Nephron progenitor cell (in vitro differentiated cells): ENCODE data around the gene ALX4.

Experiments
- DNase-seq: peaks from one replicate; pipeline ENCODE4 v3.0.0; 2021
- H3K27ac Mint-ChIP-seq: 2 replicates; pipeline ENCODE4 v1.8.0; 2021; ENCODE audit warnings: mild to moderate bottlenecking, moderate library complexity, mixed read lengths
- H3K27me3 Mint-ChIP-seq: 2 replicates; pipeline ENCODE4 v1.8.0; 2021; ENCODE audit warnings: mild to moderate bottlenecking, low read depth, mixed read lengths; ENCODE audit not compliant: poor library complexity
- H3K36me3 Mint-ChIP-seq: 2 replicates; pipeline ENCODE4 v1.8.0; 2021; ENCODE audit warnings: low read depth, mixed read lengths
- H3K4me1 Mint-ChIP-seq: 2 replicates; pipeline ENCODE4 v1.8.0; 2021; ENCODE audit warnings: mixed read lengths
- H3K4me3 Mint-ChIP-seq: 2 replicates; pipeline ENCODE4 v1.8.0; 2021; ENCODE audit warnings: mild to moderate bottlenecking, moderate library complexity, mixed read lengths
- H3K9me3 Mint-ChIP-seq: 2 replicates; pipeline ENCODE4 v1.8.0; 2021; ENCODE audit warnings: mild to moderate bottlenecking, moderate library complexity, mixed read lengths
- TF ChIP-seq, protein P1 (sequence below): fragments of 200-600 bp; sonication (generic); IDR thresholded peaks from 2 replicates; pipeline ENCODE4 v1.5.0; 2021; ENCODE audit warnings: antibody characterized with exemption

The ALX4 gene

DNA sequence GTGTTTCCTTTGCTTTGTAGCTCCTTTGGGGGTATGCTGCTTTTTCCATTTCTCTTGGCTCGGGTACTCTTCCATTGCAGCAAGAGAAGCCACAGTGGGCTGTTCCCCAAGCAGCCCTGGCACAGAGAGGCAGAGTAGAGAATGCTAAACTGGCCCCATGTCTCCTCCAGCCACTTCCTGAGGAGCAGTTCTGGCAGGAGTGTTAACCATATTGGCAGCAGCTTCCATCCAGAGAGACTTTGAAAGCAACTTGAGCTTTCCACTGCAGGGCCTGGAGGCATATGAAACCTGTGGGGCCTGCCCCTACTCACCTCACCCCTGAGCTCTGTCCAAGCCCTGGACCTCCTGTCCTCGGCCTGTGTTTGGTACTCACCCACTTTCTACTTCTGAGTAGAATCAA lies 61.8 kb downstream of the ALX4 start:
- no peak for DNase-seq
- Mint-ChIP-seq H3K4me3 (no peak overlapping the region), H3K36me3 (peaks cover 68% of the 10 kb centered on the region), H3K27me3 (peaks cover 11% of the 10 kb centered on the region), H3K4me1 (peaks cover 18% of the 10 kb centered on the region), H3K27ac (no peak overlapping the region), H3K9me3 (peaks cover 23% of the 10 kb centered on the region)
- TF ChIP-seq, protein P1, sequence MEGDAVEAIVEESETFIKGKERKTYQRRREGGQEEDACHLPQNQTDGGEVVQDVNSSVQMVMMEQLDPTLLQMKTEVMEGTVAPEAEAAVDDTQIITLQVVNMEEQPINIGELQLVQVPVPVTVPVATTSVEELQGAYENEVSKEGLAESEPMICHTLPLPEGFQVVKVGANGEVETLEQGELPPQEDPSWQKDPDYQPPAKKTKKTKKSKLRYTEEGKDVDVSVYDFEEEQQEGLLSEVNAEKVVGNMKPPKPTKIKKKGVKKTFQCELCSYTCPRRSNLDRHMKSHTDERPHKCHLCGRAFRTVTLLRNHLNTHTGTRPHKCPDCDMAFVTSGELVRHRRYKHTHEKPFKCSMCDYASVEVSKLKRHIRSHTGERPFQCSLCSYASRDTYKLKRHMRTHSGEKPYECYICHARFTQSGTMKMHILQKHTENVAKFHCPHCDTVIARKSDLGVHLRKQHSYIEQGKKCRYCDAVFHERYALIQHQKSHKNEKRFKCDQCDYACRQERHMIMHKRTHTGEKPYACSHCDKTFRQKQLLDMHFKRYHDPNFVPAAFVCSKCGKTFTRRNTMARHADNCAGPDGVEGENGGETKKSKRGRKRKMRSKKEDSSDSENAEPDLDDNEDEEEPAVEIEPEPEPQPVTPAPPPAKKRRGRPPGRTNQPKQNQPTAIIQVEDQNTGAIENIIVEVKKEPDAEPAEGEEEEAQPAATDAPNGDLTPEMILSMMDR, result no peak

GRCh38 chr11:44247508-44247907 lies 62.4 kb downstream of the ALX4 start:
- peaks cover 24% of the 10 kb centered on the region for H3K4me1 Mint-ChIP-seq
- no peak overlapping the region for H3K27ac Mint-ChIP-seq

GRCh38 chr11:44246726-44247125 lies 63.2 kb downstream of the ALX4 start:
- Mint-ChIP-seq H3K27ac (no peak overlapping the region), H3K36me3 (peaks cover 61% of the 10 kb centered on the region), H3K9me3 (peaks cover 9% of the 10 kb centered on the region), H3K4me3 (no peak overlapping the region), H3K27me3 (peaks cover 10% of the 10 kb centered on the region), H3K4me1 (peaks cover 32% of the 10 kb centered on the region)
- TF ChIP-seq, protein P1, result no peak
- no peak for DNase-seq

More at GRCh38 chr11:44247508-44247907, 62.4 kb downstream of the ALX4 start:
- H3K27me3 Mint-ChIP-seq, result peaks cover 11% of the 10 kb centered on the region
- DNase-seq, result no peak
- peaks cover 62% of the 10 kb centered on the region for H3K36me3 Mint-ChIP-seq
- peaks cover 17% of the 10 kb centered on the region for H3K9me3 Mint-ChIP-seq
- H3K4me3 Mint-ChIP-seq, result no peak overlapping the region
- TF ChIP-seq, protein P1, result no peak

DNA sequence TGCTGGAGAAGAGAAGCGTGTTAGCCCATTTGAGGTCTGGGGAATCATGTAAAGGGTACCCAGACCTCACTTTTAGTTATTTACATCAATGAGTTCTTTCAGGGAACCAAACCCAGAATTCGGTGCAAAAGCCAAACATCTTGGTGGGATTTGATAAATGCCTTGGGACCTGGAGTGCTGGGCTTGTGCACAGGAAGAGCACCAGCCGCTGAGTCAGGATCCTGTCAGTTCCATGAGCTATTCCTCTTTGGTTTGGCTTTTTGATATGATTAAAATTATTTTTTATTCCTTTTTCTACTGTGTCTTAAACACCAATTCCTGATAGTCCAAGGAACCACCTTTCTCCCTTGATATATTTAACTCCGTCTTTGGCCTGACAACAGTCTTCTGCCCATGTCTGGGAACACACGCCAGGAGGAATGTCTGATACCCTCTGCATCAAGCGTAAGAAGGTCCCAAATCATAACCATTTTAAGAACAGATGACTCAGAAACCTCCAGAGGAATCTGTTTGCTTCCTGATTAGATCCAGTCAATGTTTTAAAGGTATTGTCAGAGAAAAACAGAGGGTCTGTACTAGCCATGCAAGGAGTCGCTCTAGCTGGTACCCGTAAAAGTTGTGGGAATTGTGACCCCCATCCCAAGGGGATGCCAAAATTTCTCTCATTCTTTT lies 65.2 kb downstream of the ALX4 start:
- no peak for DNase-seq
- Mint-ChIP-seq H3K36me3 (peaks cover 54% of the 10 kb centered on the region), H3K27ac (no peak overlapping the region), H3K4me1 (peaks cover 35% of the 10 kb centered on the region), H3K27me3 (peaks cover 20% of the 10 kb centered on the region), H3K4me3 (peak overlapping the region; percentile 13), H3K9me3 (no peaks in the 10 kb centered on the region)
- TF ChIP-seq, protein P1, result no peak

- DNase-seq, result peak; percentile 42
- H3K4me3 Mint-ChIP-seq, result peak overlapping the region; percentile 61
- H3K27me3 Mint-ChIP-seq, result peaks cover 25% of the 10 kb centered on the region
- peaks cover 51% of the 10 kb centered on the region for H3K36me3 Mint-ChIP-seq
- peak overlapping the region; percentile 73 for H3K27ac Mint-ChIP-seq
- TF ChIP-seq, protein P1, result no peak
- H3K4me1 Mint-ChIP-seq, result peaks cover 35% of the 10 kb centered on the region
- H3K9me3 Mint-ChIP-seq, result no peaks in the 10 kb centered on the region
Measured at GRCh38 chr11:44243595-44244343, 66.2 kb downstream of the ALX4 start.
